Tibial nerve (tissue), 3 donors: ENCODE measurements around the gene LSR.

ENCODE experiments used
- CTCF ChIP-seq, 5 experiments: fragments of 200-600 bp in 3 of 5; fragments of 450-650 bp in 2 of 5; sonication (generic) in 3 of 5; IDR thresholded peaks; one replicate each; pipeline ENCODE4 v1.5.1; 2016 to 2019; ENCODE audit warnings: antibody characterized with exemption in 5 of 5, mild to moderate bottlenecking in 3 of 5, moderate library complexity in 2 of 5
- POLR2A ChIP-seq, 2 donors: fragments of 450-650 bp; IDR thresholded peaks; one replicate each; pipeline ENCODE4 v1.6.1; 2017; ENCODE audit warnings: antibody characterized with exemption in 2 of 2, mild to moderate bottlenecking in 2 of 2, moderate library complexity in 2 of 2

- TF ChIP-seq CTCF (IDR thresholded peaks at IDR 0.05) = no peak
- TF ChIP-seq POLR2A (IDR thresholded peaks at IDR 0.05) = no peak
These were observed 26.3 kb upstream of the LSR start for GRCh38 chr19:35222373-35223015.
